H1 (cell line): ENCODE measurements around the gene ATP9B. TPM values are rescaled to one million over a fixed set of nuclear protein-coding genes. Genes with fewer than 3 reads are reported as not detected.

Source experiments
- CTCF ChIA-PET: fragments of 300-600 bp; sonication (Branson Sonifier 250); formaldehyde crosslinking; loops from one replicate; lab custom pipeline; 2021; ENCODE audit not compliant: partially characterized antibody; lab: Charles Lee
- POLR2A ChIA-PET: fragments of 300-600 bp; sonication (Branson Sonifier 250); formaldehyde crosslinking; loops from one replicate; lab custom pipeline; 2021; ENCODE audit warnings: inconsistent platforms; ENCODE audit not compliant: partially characterized antibody; lab: Charles Lee
- DNase-seq, 2 experiments: peaks; one replicate each; pipeline versions ENCODE4 v3.0.0 to v3.0.0-alpha.2; 2010 to 2022; ENCODE audit warnings: low spot score in 2 of 2, low read depth in 1 of 2, mixed read lengths in 1 of 2
- FAIRE-seq: peaks from 2 replicates; lab custom pipeline; 2011; peaks lifted over from hg19 to GRCh38; lab: Jason Lieb, UNC
- H2AFZ ChIP-seq: 2 replicates; pipeline ENCODE4 v1.8.1; 2012; ENCODE audit warnings: low read length, inconsistent platforms
- H2AK5ac ChIP-seq: 2 replicates; pipeline ENCODE4 v1.6.1; 2013; ENCODE audit warnings: low read depth, low read length
- H2BK120ac ChIP-seq: replicated peaks from 2 replicates; pipeline ENCODE3; 2013; ENCODE audit warnings: low read depth, low read length, inconsistent platforms
- H2BK12ac ChIP-seq: 2 replicates; pipeline ENCODE4 v1.6.1; 2013; ENCODE audit warnings: low read depth, low read length
- H2BK15ac ChIP-seq: 2 replicates; pipeline ENCODE4 v1.6.1; 2013; ENCODE audit warnings: low read length
- H2BK20ac ChIP-seq: 2 replicates; pipeline ENCODE4 v1.6.1; 2013; ENCODE audit warnings: low read length
- H2BK5ac ChIP-seq: 2 replicates; pipeline ENCODE4 v1.6.1; 2013; ENCODE audit warnings: low read depth, low read length
- H3K14ac ChIP-seq: 2 replicates; pipeline ENCODE4 v1.6.1; 2013; ENCODE audit warnings: inconsistent platforms; ENCODE audit not compliant: insufficient read length
- H3K18ac ChIP-seq: 2 replicates; pipeline ENCODE4 v1.6.1; 2013; ENCODE audit warnings: low read length; ENCODE audit errors: extremely low read depth
- H3K23ac ChIP-seq: 2 replicates; pipeline ENCODE4 v1.6.1; 2013; ENCODE audit warnings: inconsistent platforms; ENCODE audit not compliant: insufficient read length
- H3K23me2 ChIP-seq: 2 replicates; pipeline ENCODE4 v1.6.1; 2013; ENCODE audit warnings: low read depth, low read length
- H3K27ac ChIP-seq: 2 replicates; pipeline ENCODE4 v1.6.1; 2011; ENCODE audit warnings: low read depth, low read length, inconsistent platforms
- H3K27me3 ChIP-seq, 4 experiments: replicated peaks in 1 of 4; 1 replicate in 1 of 4; 2 replicates in 3 of 4; pipeline versions ENCODE4 v1.6.1 to v1.8.1; 2011 to 2013; ENCODE audit warnings: low read length in 3 of 4, mild to moderate bottlenecking in 3 of 4, inconsistent platforms in 2 of 4, mixed read lengths in 2 of 4, moderate library complexity in 1 of 4; ENCODE audit not compliant: control insufficient read depth in 3 of 4, insufficient read depth in 3 of 4; ENCODE audit errors: extremely low read depth in 1 of 4
- H3K36me3 ChIP-seq, 4 experiments: 2 replicates each; pipeline versions ENCODE4 v1.6.1 to v1.8.1; 2011 to 2013; ENCODE audit warnings: mild to moderate bottlenecking in 4 of 4, low read length in 3 of 4, moderate library complexity in 2 of 4, control low read depth in 1 of 4, inconsistent platforms in 1 of 4; ENCODE audit not compliant: insufficient read depth in 4 of 4, control insufficient read depth in 2 of 4
- H3K4ac ChIP-seq: replicated peaks from 2 replicates; pipeline ENCODE3; 2013; ENCODE audit warnings: low read length, low read depth, mixed read lengths, inconsistent platforms; ENCODE audit not compliant: insufficient read length
- H3K4me1 ChIP-seq, 4 experiments: replicated peaks in 1 of 4; 1 replicate in 1 of 4; 2 replicates in 3 of 4; pipeline versions ENCODE4 v1.6.1 to v1.8.1; 2011 to 2013; ENCODE audit warnings: low read length in 3 of 4, inconsistent platforms in 2 of 4, mixed read lengths in 1 of 4; ENCODE audit not compliant: insufficient read depth in 4 of 4, control insufficient read depth in 3 of 4
- H3K4me2 ChIP-seq, 2 experiments: 2 replicates each; pipeline versions ENCODE4 v1.6.1 to v1.8.1; 2011 to 2013; ENCODE audit warnings: low read depth in 2 of 2, low read length in 2 of 2, control low read depth in 1 of 2, inconsistent platforms in 1 of 2, mild to moderate bottlenecking in 1 of 2; ENCODE audit not compliant: insufficient read depth in 1 of 2
- H3K4me3 ChIP-seq, 4 experiments: fragments of 200-600, 300-600 bp in 1 of 4; sonication (generic), shearing (Covaris generic), sonication (Bioruptor Twin) in 1 of 4; 2 replicates each; pipeline versions ENCODE4 v1.5.1 to v1.8.1; 2011 to 2016; ENCODE audit warnings: low read length in 4 of 4, low read depth in 3 of 4, control low read depth in 2 of 4, inconsistent platforms in 2 of 4, mild to moderate bottlenecking in 2 of 4, mixed read lengths in 1 of 4, moderate library complexity in 1 of 4; ENCODE audit not compliant: insufficient read depth in 2 of 4; ENCODE audit errors: extremely low read depth in 1 of 4
- H3K56ac ChIP-seq: replicated peaks from 2 replicates; pipeline ENCODE3; 2013; ENCODE audit warnings: low read depth, mild to moderate bottlenecking, mixed read lengths, low read length, inconsistent platforms; ENCODE audit not compliant: insufficient read length
- H3K79me1 ChIP-seq: 2 replicates; pipeline ENCODE4 v1.6.1; 2013; ENCODE audit warnings: low read depth, low read length, control low read depth
- H3K79me2 ChIP-seq, 2 experiments: 2 replicates each; pipeline versions ENCODE4 v1.6.1 to v1.8.1; 2012 to 2013; ENCODE audit warnings: low read length in 2 of 2, mild to moderate bottlenecking in 2 of 2, inconsistent platforms in 1 of 2; ENCODE audit not compliant: insufficient read depth in 2 of 2, control insufficient read depth in 1 of 2
- H3K9ac ChIP-seq, 4 experiments: replicated peaks in 1 of 4; 1 replicate in 1 of 4; 2 replicates in 3 of 4; pipeline versions ENCODE4 v1.6.1 to v1.8.1; 2011 to 2013; ENCODE audit warnings: low read depth in 3 of 4, low read length in 3 of 4, control low read depth in 2 of 4, mild to moderate bottlenecking in 2 of 4, moderate library complexity in 2 of 4, inconsistent platforms in 1 of 4; ENCODE audit errors: extremely low read depth in 1 of 4
- H3K9me3 ChIP-seq, 2 experiments: 2 replicates each; pipeline versions ENCODE4 v1.6.1 to v1.8.1; 2012 to 2013; ENCODE audit warnings: mild to moderate bottlenecking in 2 of 2, moderate library complexity in 2 of 2, control low read depth in 1 of 2, inconsistent platforms in 1 of 2, low read depth in 1 of 2, low read length in 1 of 2, mixed read lengths in 1 of 2; ENCODE audit not compliant: insufficient read depth in 2 of 2
- H4K20me1 ChIP-seq, 2 experiments: replicated peaks in 1 of 2; 2 replicates each; pipeline versions ENCODE3 to v1.8.1; 2011 to 2013; ENCODE audit warnings: inconsistent platforms in 2 of 2, low read length in 2 of 2, mild to moderate bottlenecking in 1 of 2; ENCODE audit not compliant: insufficient read depth in 2 of 2, control insufficient read depth in 1 of 2
- H4K5ac ChIP-seq: 2 replicates; pipeline ENCODE4 v1.6.1; 2013; ENCODE audit warnings: low read length, low read depth, mixed read lengths, inconsistent platforms; ENCODE audit not compliant: insufficient read length
- H4K8ac ChIP-seq: 2 replicates; pipeline ENCODE4 v1.8.0; 2013; ENCODE audit warnings: mild to moderate bottlenecking, moderate library complexity, low read length, inconsistent platforms; ENCODE audit not compliant: insufficient read depth; ENCODE audit errors: extremely low read depth
- H4K91ac ChIP-seq: replicated peaks from 2 replicates; pipeline ENCODE3; 2013; ENCODE audit warnings: low read length, mixed read lengths, inconsistent platforms; ENCODE audit not compliant: insufficient read length
- ATF3 ChIP-seq: IDR thresholded peaks from 2 replicates; pipeline ENCODE4 v1.6.1; 2011; ENCODE audit warnings: low read depth, mild to moderate bottlenecking, low read length; ENCODE audit not compliant: insufficient read depth
- BCL11A ChIP-seq, 2 experiments: IDR thresholded peaks; one replicate each; pipeline ENCODE4 v1.6.1; 2011; ENCODE audit warnings: low read depth in 2 of 2, low read length in 2 of 2, mild to moderate bottlenecking in 2 of 2
- CHD2 ChIP-seq: IDR thresholded peaks from 2 replicates; pipeline ENCODE4 v1.6.1; 2012; ENCODE audit warnings: low read length, improper control_type of control experiment
- EP300 ChIP-seq, 2 experiments: IDR thresholded peaks; 1 replicate in 1 of 2; 2 replicates in 1 of 2; pipeline ENCODE4 v1.6.1; 2011 to 2012; ENCODE audit warnings: low read depth in 2 of 2, low read length in 2 of 2, mild to moderate bottlenecking in 2 of 2, borderline replicate concordance in 1 of 2, inconsistent platforms in 1 of 2, moderate library complexity in 1 of 2
- HDAC2 ChIP-seq, 2 experiments: fragments of 300-600 bp in 1 of 2; sonication (generic) in 1 of 2; IDR thresholded peaks; 2 replicates each; pipeline ENCODE4 v1.6.1; 2011 to 2012; ENCODE audit warnings: low read depth in 2 of 2, low read length in 2 of 2, mild to moderate bottlenecking in 2 of 2, moderate library complexity in 2 of 2, borderline replicate concordance in 1 of 2, inconsistent platforms in 1 of 2
- JUN ChIP-seq: IDR thresholded peaks from 2 replicates; pipeline ENCODE4 v1.6.1; 2011; ENCODE audit warnings: low read depth, mild to moderate bottlenecking, improper control_type of control experiment, low read length
- WGBS, 2 experiments: shearing (Covaris generic) in 1 of 2; methylation state at CpG; one replicate each; pipeline versions ENCODE4 v1.1.6 to v1.1.7; 2013 to 2015; ENCODE audit warnings: low lambda C conversion rate in 2 of 2, mixed read lengths in 2 of 2, inconsistent platforms in 1 of 2, low coverage in 1 of 2, missing lambda C conversion rate in 1 of 2; ENCODE audit not compliant: insufficient replicate concordance in 2 of 2, insufficient coverage in 1 of 2, insufficient read length in 1 of 2; ENCODE audit errors: extremely low coverage in 1 of 2, missing lambda C conversion rate in 1 of 2; 5-methylcytosine and 5-hydroxymethylcytosine counted together
- polyA plus RNA-seq, 7 experiments: library from polyadenylated mRNA; depleted of rRNA in 3 of 7; stranded (reverse) in 5 of 7; unstranded in 2 of 7; fragments of >200 nt in 5 of 7; fragments of 200-250 nt in 2 of 7; gene quantifications; 1 replicate in 5 of 7; 2 replicates in 1 of 7; 4 replicates in 1 of 7; pipeline versions ENCODE4 v1.2.1 to v1.2.3, GENCODE V29; 2011 to 2013; ENCODE audit warnings: missing spikeins in 2 of 7, mixed read lengths in 2 of 7
- total RNA-seq: library from RNA; stranded (reverse); fragmentation: NEBNext Ultra II Directional; extraction: Animal tissue kit (Norgen Biotek cat#: 25700); gene quantifications from 2 replicates; pipeline ENCODE4 v1.2.1, GENCODE V29; 2021

Gene ATP9B
- total and polyA plus RNA-seq, 2 of the 8 experiments (the other 6 are each of a cell fraction or from before 2014, with no cell fraction given): 15.1 to 21.7 TPM

GRCh38 chr18:79372991-79373390 is 303.8 kb downstream of the ATP9B start:
- Histone ChIP-seq H2BK12ac (no peak overlapping the region), H3K23me2 (no peaks in the 10 kb centered on the region), H2BK20ac (no peak overlapping the region), H3K23ac (no peak overlapping the region), H3K4me2 (no peak overlapping the region), H3K4ac (no peak overlapping the region), H3K9ac (no peak overlapping the region), H3K79me1 (no peaks in the 10 kb centered on the region), H3K27me3 (no peaks in the 10 kb centered on the region), H2BK5ac (no peak overlapping the region), H3K18ac (no peak overlapping the region), H2AFZ (no peak overlapping the region), H4K91ac (no peak overlapping the region), H3K4me1 (no peaks in the 10 kb centered on the region), H3K4me3 (no peak overlapping the region), H3K36me3 (no peaks in the 10 kb centered on the region; a peak in 1 of 8 replicates), H3K14ac (no peak overlapping the region), H3K9me3 (no peaks in the 10 kb centered on the region; a peak in 1 of 4 replicates), H3K27ac (no peak overlapping the region), H2BK120ac (no peak overlapping the region), H3K79me2 (no peaks in the 10 kb centered on the region), H4K8ac (no peak overlapping the region), H4K5ac (no peak overlapping the region), H3K56ac (no peak overlapping the region), H2AK5ac (no peak overlapping the region), H4K20me1 (peaks cover 0 to 1% of the 10 kb centered on the region in 2 experiments), H2BK15ac (no peak overlapping the region)
- CTCF ChIA-PET: no interaction called here
- WGBS, 2 experiments: 95% methylated on average over 2 of the region's 2 CpGs; no CpG with 5 or more reads in 1 of the 2 experiments
- POLR2A ChIA-PET: interaction anchor here (0.6 kb wide), 1 partner anchor 243 kb away, joined by 3 read pairs; no protein-coding TSS in a partner anchor
- TF ChIP-seq HDAC2 (IDR thresholded peaks at IDR 0.05; ENCODE audit: borderline replicate concordance in 1 of 2, low read depth in 2 of 2, low read length in 2 of 2) (no peak), EP300 (IDR thresholded peaks at IDR 0.05; ENCODE audit: borderline replicate concordance in 1 of 2, low read depth in 2 of 2, low read length in 2 of 2) (no peak), JUN (no peak), BCL11A (IDR thresholded peaks at IDR 0.05; ENCODE audit: low read depth in 2 of 2, low read length in 2 of 2) (no peak), ATF3 (no peak), CHD2 (no peak)
- no peak for FAIRE-seq
- DNase-seq: no peak
